DND-41 (cell line): ENCODE results near the gene WAPL.

Experiments
- ATAC-seq: fragments of 200-7000 bp; cut with Tn5 transposase; 3 replicates; pipeline ENCODE4 v1.9.1; 2021; ENCODE audit warnings: low read depth; ENCODE audit not compliant: insufficient read depth
- DNase-seq: peaks from one replicate; pipeline ENCODE4 v3.0.0-alpha.2; 2020
- H2AFZ ChIP-seq: 2 replicates; pipeline ENCODE4 v1.6.0; 2012; ENCODE audit warnings: low read depth, low read length
- H3K27ac ChIP-seq: 2 replicates; pipeline ENCODE4 v1.5.1; 2012; ENCODE audit warnings: low read length, inconsistent platforms
- H3K27me3 ChIP-seq: fragments of 200-600 bp; sonication (generic); 2 replicates; pipeline ENCODE4 v1.6.0; 2012; ENCODE audit warnings: low read length, mild to moderate bottlenecking, inconsistent platforms; ENCODE audit not compliant: insufficient read depth, poor library complexity
- H3K36me3 ChIP-seq: 2 replicates; pipeline ENCODE4 v1.5.1; 2012; ENCODE audit warnings: low read length, inconsistent platforms; ENCODE audit not compliant: insufficient read depth
- H3K4me1 ChIP-seq: 2 replicates; pipeline ENCODE4 v1.5.1; 2012; ENCODE audit warnings: mild to moderate bottlenecking, low read length; ENCODE audit not compliant: insufficient read depth
- H3K4me2 ChIP-seq: 2 replicates; pipeline ENCODE4 v1.6.0; 2012; ENCODE audit warnings: mild to moderate bottlenecking, moderate library complexity, low read length, inconsistent platforms; ENCODE audit not compliant: insufficient read depth
- H3K4me3 ChIP-seq, 2 experiments: fragments of 200-600 bp in 1 of 2; shearing (Covaris generic) in 1 of 2; 2 replicates each; pipeline ENCODE4 v1.5.1; 2012 to 2016; ENCODE audit warnings: inconsistent platforms in 2 of 2, low read length in 2 of 2, mild to moderate bottlenecking in 2 of 2, low read depth in 1 of 2, moderate library complexity in 1 of 2
- H3K79me2 ChIP-seq: 2 replicates; pipeline ENCODE4 v1.6.0; 2012; ENCODE audit warnings: low read length, inconsistent platforms; ENCODE audit not compliant: insufficient read depth
- H3K9ac ChIP-seq: 2 replicates; pipeline ENCODE4 v1.6.0; 2012; ENCODE audit warnings: low read depth, mild to moderate bottlenecking, inconsistent platforms, low read length, moderate library complexity
- H3K9me3 ChIP-seq: 2 replicates; pipeline ENCODE4 v1.5.1; 2012; ENCODE audit warnings: low read length, moderate library complexity, mild to moderate bottlenecking, inconsistent platforms; ENCODE audit not compliant: insufficient read depth, severe bottlenecking
- H4K20me1 ChIP-seq: 2 replicates; pipeline ENCODE4 v1.6.0; 2012; ENCODE audit warnings: low read length; ENCODE audit not compliant: insufficient read depth
- CTCF ChIP-seq: IDR thresholded peaks from 2 replicates; pipeline ENCODE4 v1.5.1; 2012; ENCODE audit warnings: borderline replicate concordance, low read length, moderate library complexity, mild to moderate bottlenecking; ENCODE audit not compliant: poor library complexity, severe bottlenecking; ENCODE audit errors: extremely low read depth
- EZH2 ChIP-seq: IDR thresholded peaks from 3 replicates; pipeline ENCODE4 v1.6.1; 2012; ENCODE audit warnings: borderline replicate concordance, low read depth, mild to moderate bottlenecking, moderate library complexity, low read length, inconsistent platforms; ENCODE audit not compliant: severe bottlenecking

Gene WAPL

DNA sequence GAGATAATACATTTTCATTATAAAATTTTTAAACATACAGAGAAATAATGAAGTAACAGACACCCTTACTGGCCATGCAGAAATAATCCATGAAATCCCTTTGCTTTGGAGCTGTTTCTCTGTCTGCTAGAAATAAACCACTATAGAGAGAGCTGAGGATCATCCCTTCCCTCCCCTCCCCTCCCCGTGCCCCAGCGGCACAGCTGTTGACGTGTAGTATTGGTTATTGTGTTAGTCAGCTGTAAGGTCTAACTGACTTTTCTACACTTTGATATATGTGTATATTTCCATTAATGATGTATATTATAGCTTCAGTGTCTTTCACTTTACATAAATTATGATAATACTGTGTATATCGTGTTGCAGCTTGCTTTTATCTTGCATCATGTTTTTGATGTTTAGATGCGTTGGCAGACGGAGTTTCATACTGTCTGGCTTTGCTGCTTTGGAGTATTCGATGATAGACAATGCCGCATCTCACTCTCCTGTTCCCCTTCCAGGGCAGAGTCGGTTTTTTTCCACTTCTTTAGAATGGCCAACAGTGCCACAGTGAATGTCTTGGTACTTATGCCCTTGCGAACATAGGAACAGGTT is 127.6 kb downstream of the WAPL start:
- Histone ChIP-seq H3K27ac (no peak overlapping the region), H3K4me3 (no peak overlapping the region), H3K9ac (no peak overlapping the region), H2AFZ (no peak overlapping the region), H3K4me1 (no peaks in the 10 kb centered on the region), H3K27me3 (peaks cover 4% of the 10 kb centered on the region), H4K20me1 (no peaks in the 10 kb centered on the region), H3K4me2 (no peak overlapping the region), H3K36me3 (no peaks in the 10 kb centered on the region), H3K79me2 (no peaks in the 10 kb centered on the region), H3K9me3 (no peaks in the 10 kb centered on the region)
- DNase-seq (no peak), ATAC-seq (no peak)
- TF ChIP-seq CTCF (no peak), EZH2 (no peak)

DNA sequence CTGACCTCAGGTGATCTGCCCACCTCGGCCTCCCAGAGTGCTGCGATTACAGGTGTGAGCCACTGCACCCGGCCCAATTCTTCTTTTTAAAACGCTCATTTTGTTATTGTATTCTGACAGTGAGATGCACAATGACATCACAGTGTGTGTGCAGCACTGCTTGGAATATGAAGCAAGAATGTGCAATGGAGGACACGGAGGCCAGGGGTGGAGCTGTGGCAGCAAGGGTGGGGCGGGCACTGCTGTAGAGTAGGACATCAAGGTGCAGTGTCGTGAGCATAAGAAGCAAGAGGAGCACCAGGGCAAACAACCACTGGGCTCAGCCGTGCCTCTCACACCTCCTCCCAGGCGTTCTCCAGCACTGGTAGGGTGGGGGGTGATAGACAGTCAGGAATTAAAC is 128.2 kb downstream of the WAPL start:
- DNase-seq (no peak), ATAC-seq (no peak)
- H2AFZ ChIP-seq = no peak overlapping the region
- no peak overlapping the region for H3K27ac ChIP-seq
- H4K20me1 ChIP-seq = no peaks in the 10 kb centered on the region
- H3K4me1 ChIP-seq = no peaks in the 10 kb centered on the region
- no peak overlapping the region for H3K4me3 ChIP-seq
- no peaks in the 10 kb centered on the region for H3K79me2 ChIP-seq
- H3K27me3 ChIP-seq = peaks cover 4% of the 10 kb centered on the region
- H3K36me3 ChIP-seq = no peaks in the 10 kb centered on the region
- TF ChIP-seq EZH2 = no peak
- TF ChIP-seq CTCF = no peak
- no peak overlapping the region for H3K9ac ChIP-seq
- no peak overlapping the region for H3K4me2 ChIP-seq
- no peaks in the 10 kb centered on the region for H3K9me3 ChIP-seq

GRCh38 chr10:86392723-86393094 is 128.9 kb downstream of the WAPL start:
- Histone ChIP-seq H3K36me3 (no peaks in the 10 kb centered on the region), H3K4me3 (no peak overlapping the region), H3K9me3 (no peaks in the 10 kb centered on the region), H3K4me2 (no peak overlapping the region), H2AFZ (no peak overlapping the region), H3K27me3 (peaks cover 4% of the 10 kb centered on the region), H4K20me1 (no peaks in the 10 kb centered on the region), H3K27ac (no peak overlapping the region), H3K9ac (no peak overlapping the region), H3K4me1 (no peaks in the 10 kb centered on the region), H3K79me2 (no peaks in the 10 kb centered on the region)
- no peak for DNase-seq
- no peak for ATAC-seq
- TF ChIP-seq EZH2 = no peak
- no peak for TF ChIP-seq CTCF
